Measurements from ENCODE around the gene DRC1.

The DRC1 gene

GRCh38 chr2:26400723-26401122 lies 997 bp upstream of the DRC1 start:
- DNase-seq: no peak

GRCh38 chr2:26407526-26407925 lies 5.8 kb downstream of the DRC1 start:
- no peak for DNase-seq

- DNase-seq: no peak
Observed at GRCh38 chr2:26409785-26410184, 8.1 kb downstream of the DRC1 start.

GRCh38 chr2:26410764-26411243 lies 9.1 kb downstream of the DRC1 start:
- DNase-seq: no peak

GRCh38 chr2:26411419-26411818 lies 9.7 kb downstream of the DRC1 start:
- DNase-seq: no peak

GRCh38 chr2:26412091-26412673 lies 10.5 kb downstream of the DRC1 start:
- no peak for DNase-seq

GRCh38 chr2:26414311-26414710 lies 12.6 kb downstream of the DRC1 start:
- DNase-seq: peak; percentile 8

- DNase-seq: no peak
Observed at GRCh38 chr2:26421961-26422360, 20.2 kb downstream of the DRC1 start.

GRCh38 chr2:26422947-26423629 lies 21.4 kb downstream of the DRC1 start:
- DNase-seq: no peak

GRCh38 chr2:26423750-26424149 lies 22.0 kb downstream of the DRC1 start:
- DNase-seq: no peak

- DNase-seq: no peak
Observed at GRCh38 chr2:26424221-26424620, 22.5 kb downstream of the DRC1 start.

- no peak for DNase-seq
Observed at GRCh38 chr2:26428846-26429245, 27.1 kb downstream of the DRC1 start.

- peak; percentile 37 for DNase-seq
Observed at GRCh38 chr2:26429779-26430578, 28.3 kb downstream of the DRC1 start.

- no peak for DNase-seq
Observed at GRCh38 chr2:26430826-26431225, 29.1 kb downstream of the DRC1 start.

- DNase-seq: no peak
Observed at GRCh38 chr2:26432363-26432762, 30.6 kb downstream of the DRC1 start.

- DNase-seq: no peak
Observed at GRCh38 chr2:26432859-26433258, 31.1 kb downstream of the DRC1 start.

GRCh38 chr2:26435106-26435505 lies 33.4 kb downstream of the DRC1 start:
- DNase-seq: no peak

- DNase-seq: no peak
Observed at GRCh38 chr2:26438526-26438925, 36.8 kb downstream of the DRC1 start.

GRCh38 chr2:26438926-26439325 lies 37.2 kb downstream of the DRC1 start:
- DNase-seq: no peak

- DNase-seq: no peak
Observed at GRCh38 chr2:26442301-26442700, 40.6 kb downstream of the DRC1 start.

- DNase-seq: no peak
Observed at GRCh38 chr2:26442707-26443106, 41.0 kb downstream of the DRC1 start.

GRCh38 chr2:26444236-26444635 lies 42.5 kb downstream of the DRC1 start:
- DNase-seq: no peak

GRCh38 chr2:26448651-26449050 lies 46.9 kb downstream of the DRC1 start:
- DNase-seq: no peak

All from NCI-H1694 treated with DMSO at 0.1 percent for 48 hours (cell line).